GM12864 (cell line): ENCODE measurements around the gene TTC13.

ENCODE experiments used
- DNase-seq: peaks from one replicate; pipeline ENCODE4 v3.0.0-alpha.2; 2011; ENCODE audit warnings: low read depth
- H3K4me3 ChIP-seq: 2 replicates; pipeline ENCODE4 v1.5.1; 2011; ENCODE audit warnings: mild to moderate bottlenecking, low read depth, low read length, control low read depth
- TF ChIP-seq, protein P1 (sequence below): IDR thresholded peaks from 2 replicates; pipeline ENCODE4 v1.5.1; 2011; ENCODE audit warnings: low read depth, mild to moderate bottlenecking, moderate library complexity, low read length, control low read depth, inconsistent platforms; ENCODE audit errors: missing control alignments

The TTC13 gene

GRCh38 chr1:230950404-230950803 lies 28.3 kb downstream of the TTC13 start:
- TF ChIP-seq, protein P1, sequence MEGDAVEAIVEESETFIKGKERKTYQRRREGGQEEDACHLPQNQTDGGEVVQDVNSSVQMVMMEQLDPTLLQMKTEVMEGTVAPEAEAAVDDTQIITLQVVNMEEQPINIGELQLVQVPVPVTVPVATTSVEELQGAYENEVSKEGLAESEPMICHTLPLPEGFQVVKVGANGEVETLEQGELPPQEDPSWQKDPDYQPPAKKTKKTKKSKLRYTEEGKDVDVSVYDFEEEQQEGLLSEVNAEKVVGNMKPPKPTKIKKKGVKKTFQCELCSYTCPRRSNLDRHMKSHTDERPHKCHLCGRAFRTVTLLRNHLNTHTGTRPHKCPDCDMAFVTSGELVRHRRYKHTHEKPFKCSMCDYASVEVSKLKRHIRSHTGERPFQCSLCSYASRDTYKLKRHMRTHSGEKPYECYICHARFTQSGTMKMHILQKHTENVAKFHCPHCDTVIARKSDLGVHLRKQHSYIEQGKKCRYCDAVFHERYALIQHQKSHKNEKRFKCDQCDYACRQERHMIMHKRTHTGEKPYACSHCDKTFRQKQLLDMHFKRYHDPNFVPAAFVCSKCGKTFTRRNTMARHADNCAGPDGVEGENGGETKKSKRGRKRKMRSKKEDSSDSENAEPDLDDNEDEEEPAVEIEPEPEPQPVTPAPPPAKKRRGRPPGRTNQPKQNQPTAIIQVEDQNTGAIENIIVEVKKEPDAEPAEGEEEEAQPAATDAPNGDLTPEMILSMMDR, result no peak
- no peak overlapping the region for H3K4me3 ChIP-seq
- no peak for DNase-seq

- TF ChIP-seq, protein P1, result no peak
- DNase-seq, result no peak
- no peak overlapping the region for H3K4me3 ChIP-seq
These were observed 29.8 kb downstream of the TTC13 start for GRCh38 chr1:230948903-230949302.

- TF ChIP-seq, protein P1, result no peak
- no peak overlapping the region for H3K4me3 ChIP-seq
- no peak for DNase-seq
These were observed 30.4 kb downstream of the TTC13 start for GRCh38 chr1:230948301-230948700.

DNA sequence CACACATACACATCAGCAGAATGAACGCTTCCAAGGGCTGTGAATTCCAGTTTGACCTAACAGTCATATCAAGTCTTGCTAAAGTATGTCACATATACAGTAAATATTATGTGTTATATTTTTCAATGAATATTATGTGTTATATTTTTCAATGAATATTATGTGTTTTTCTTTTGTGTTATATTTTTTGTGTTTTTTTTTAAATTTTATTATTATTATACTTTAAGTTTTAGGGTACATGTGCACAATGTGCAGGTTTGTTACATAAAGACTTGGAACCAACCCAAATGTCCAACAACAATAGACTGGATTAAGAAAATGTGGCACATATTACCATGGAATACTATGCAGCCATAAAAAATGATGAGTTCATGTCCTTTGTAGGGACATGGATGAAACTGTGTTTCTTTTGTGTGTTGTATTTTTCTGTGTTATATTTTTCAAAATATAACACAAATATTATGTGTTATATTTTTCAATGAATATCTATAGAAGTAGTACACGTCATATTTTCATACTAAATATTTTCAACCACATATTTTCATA lies 35.5 kb downstream of the TTC13 start:
- DNase-seq, result no peak
- TF ChIP-seq, protein P1, result no peak
- H3K4me3 ChIP-seq, result no peak overlapping the region

DNA sequence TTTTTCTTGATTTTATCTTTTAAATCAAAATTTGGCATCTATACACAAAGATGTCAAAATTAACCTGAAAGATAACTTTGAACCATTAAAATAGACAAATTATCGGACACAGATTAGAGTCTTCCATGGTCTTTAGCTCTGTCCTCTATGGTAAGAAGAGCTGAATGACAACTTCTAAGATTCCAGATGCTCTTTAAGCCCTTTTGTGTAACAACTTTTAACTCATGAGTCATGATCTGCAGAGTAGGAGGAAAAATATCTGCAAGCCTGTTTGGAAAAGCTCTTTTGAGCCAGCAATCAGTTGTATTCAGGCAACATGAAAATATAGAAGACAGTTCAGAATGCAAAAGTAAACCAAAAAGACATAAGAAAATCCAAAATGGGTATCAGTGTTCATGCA lies 37.8 kb downstream of the TTC13 start:
- TF ChIP-seq, protein P1, result no peak
- no peak for DNase-seq
- H3K4me3 ChIP-seq, result no peak overlapping the region

- H3K4me3 ChIP-seq, result no peak overlapping the region
- TF ChIP-seq, protein P1, result no peak
- no peak for DNase-seq
These were observed 38.7 kb downstream of the TTC13 start for GRCh38 chr1:230939806-230940489.

- no peak for DNase-seq
- TF ChIP-seq, protein P1, result no peak
These were observed 39.7 kb downstream of the TTC13 start for GRCh38 chr1:230938924-230939368.

More at GRCh38 chr1:230938924-230939368, 39.7 kb downstream of the TTC13 start:
- no peak overlapping the region for H3K4me3 ChIP-seq
